IMR-90 (cell line): Measurements from ENCODE around the gene CDKL4. TPM values are rescaled to one million over a fixed set of nuclear protein-coding genes. Genes with fewer than 3 reads are reported as not detected.

ENCODE experiments used
- ATAC-seq: fragments of 200-7000 bp; cut with Tn5 transposase; 2 replicates; pipeline ENCODE4 v1.9.1; 2020; ENCODE audit warnings: low read depth, mild to moderate bottlenecking, moderate library complexity
- BruUV-seq: library from RNA; stranded (reverse); fragments of 400-500 nt; replicated peaks from 2 replicates; lab custom pipeline; 2021; lab: Mats Ljungman, UMichigan
- CTCF ChIA-PET: fragments of 300-600 bp; formaldehyde crosslinking; extraction: SDS; loops from one replicate; lab custom pipeline; 2021; ENCODE audit warnings: antibody characterized with exemption; lab: Yijun Ruan, JAX
- POLR2A ChIA-PET: fragments of 300-600 bp; sonication (Branson Sonifier 250); formaldehyde crosslinking; loops from one replicate; lab custom pipeline; 2022; ENCODE audit warnings: antibody characterized with exemption; ENCODE audit not compliant: unreplicated experiment; lab: Charles Lee
- DNase-seq: peaks from one replicate; pipeline ENCODE4 v3.0.0; 2013
- H2AFZ ChIP-seq: replicated peaks from 2 replicates; pipeline ENCODE3; 2013; ENCODE audit warnings: low read length, mild to moderate bottlenecking; ENCODE audit not compliant: poor library complexity
- H2AK5ac ChIP-seq: 2 replicates; pipeline ENCODE4 v1.6.1; 2013; ENCODE audit warnings: low read depth, low read length, inconsistent platforms
- H2AK9ac ChIP-seq: replicated peaks from 2 replicates; pipeline ENCODE3; 2013; ENCODE audit warnings: mild to moderate bottlenecking, low read depth, low read length, moderate library complexity; ENCODE audit not compliant: poor library complexity
- H2BK120ac ChIP-seq: 2 replicates; pipeline ENCODE4 v1.6.1; 2013; ENCODE audit warnings: low read depth, low read length, inconsistent platforms
- H2BK15ac ChIP-seq: 3 replicates; pipeline ENCODE4 v1.6.1; 2013; ENCODE audit warnings: low read depth, low read length, inconsistent platforms
- H2BK20ac ChIP-seq: 2 replicates; pipeline ENCODE4 v1.6.1; 2013; ENCODE audit warnings: low read depth, mild to moderate bottlenecking, inconsistent platforms, low read length, moderate library complexity
- H2BK5ac ChIP-seq: 2 replicates; pipeline ENCODE4 v1.6.1; 2013; ENCODE audit warnings: mild to moderate bottlenecking, low read depth, low read length, inconsistent platforms; ENCODE audit not compliant: poor library complexity, severe bottlenecking
- H3K14ac ChIP-seq: replicated peaks from 2 replicates; pipeline ENCODE4 v1.6.1; 2013; ENCODE audit warnings: low read depth, low read length, inconsistent platforms
- H3K18ac ChIP-seq: 2 replicates; pipeline ENCODE4 v1.6.1; 2013; ENCODE audit warnings: low read depth, low read length, control low read depth
- H3K23ac ChIP-seq: 2 replicates; pipeline ENCODE4 v1.6.1; 2013; ENCODE audit warnings: low read depth, low read length, inconsistent platforms
- H3K27ac ChIP-seq: 2 replicates; pipeline ENCODE4 v1.5.1; 2013; ENCODE audit warnings: mild to moderate bottlenecking, control low read depth, low read length; ENCODE audit not compliant: insufficient read depth
- H3K27me3 ChIP-seq: 2 replicates; pipeline ENCODE4 v1.6.1; 2013; ENCODE audit warnings: low read length; ENCODE audit not compliant: control insufficient read depth, insufficient read depth
- H3K36me3 ChIP-seq: 2 replicates; pipeline ENCODE4 v1.6.1; 2013; ENCODE audit warnings: low read length, mixed read lengths; ENCODE audit not compliant: control insufficient read depth, insufficient read depth
- H3K4ac ChIP-seq: 2 replicates; pipeline ENCODE4 v1.6.1; 2013; ENCODE audit warnings: low read depth, low read length, inconsistent platforms
- H3K4me1 ChIP-seq: 2 replicates; pipeline ENCODE4 v1.6.1; 2013; ENCODE audit warnings: low read length, mixed read lengths; ENCODE audit not compliant: control insufficient read depth, insufficient read depth
- H3K4me2 ChIP-seq: 2 replicates; pipeline ENCODE4 v1.6.1; 2013; ENCODE audit warnings: low read depth, mild to moderate bottlenecking, control low read depth, low read length, moderate library complexity
- H3K4me3 ChIP-seq: 2 replicates; pipeline ENCODE4 v1.5.1; 2013; ENCODE audit warnings: low read depth, mild to moderate bottlenecking, control low read depth, low read length, moderate library complexity; ENCODE audit not compliant: insufficient read depth
- H3K56ac ChIP-seq: 2 replicates; pipeline ENCODE4 v1.6.1; 2013; ENCODE audit warnings: low read length, inconsistent platforms; ENCODE audit not compliant: insufficient read depth; ENCODE audit errors: extremely low read depth
- H3K79me1 ChIP-seq, 2 experiments: 2 replicates each; pipeline ENCODE4 v1.6.1; 2013; ENCODE audit warnings: low read length in 2 of 2, inconsistent platforms in 1 of 2, low read depth in 1 of 2
- H3K9ac ChIP-seq: 2 replicates; pipeline ENCODE4 v1.6.1; 2013; ENCODE audit warnings: low read depth, low read length, control low read depth
- H3K9me1 ChIP-seq: 2 replicates; pipeline ENCODE4 v1.6.1; 2013; ENCODE audit warnings: low read length, inconsistent platforms; ENCODE audit not compliant: insufficient read depth
- H3K9me3 ChIP-seq: 2 replicates; pipeline ENCODE4 v1.6.1; 2013; ENCODE audit warnings: low read length; ENCODE audit not compliant: control insufficient read depth, insufficient read depth
- H4K20me1 ChIP-seq: 2 replicates; pipeline ENCODE4 v1.6.1; 2013; ENCODE audit warnings: low read length, inconsistent platforms; ENCODE audit not compliant: insufficient read depth
- H4K5ac ChIP-seq: 2 replicates; pipeline ENCODE4 v1.6.1; 2013; ENCODE audit warnings: mild to moderate bottlenecking, low read depth, low read length, control low read depth
- H4K8ac ChIP-seq, 2 experiments: 2 replicates each; pipeline ENCODE4 v1.6.1; 2013; ENCODE audit warnings: low read depth in 2 of 2, low read length in 2 of 2, control low read depth in 1 of 2, inconsistent platforms in 1 of 2
- H4K91ac ChIP-seq: 2 replicates; pipeline ENCODE4 v1.6.1; 2013; ENCODE audit warnings: low read depth, low read length, inconsistent platforms; ENCODE audit not compliant: insufficient read depth
- BHLHE40 ChIP-seq: fragments of 150-350 bp; IDR thresholded peaks from 2 replicates; pipeline ENCODE4 v1.6.1; 2016; ENCODE audit warnings: mild to moderate bottlenecking, low read depth, low read length
- CEBPB ChIP-seq: IDR thresholded peaks from 2 replicates; pipeline ENCODE4 v1.6.1; 2012; ENCODE audit warnings: low read depth, low read length, improper control_type of control experiment
- CHD1 ChIP-seq: IDR thresholded peaks from 2 replicates; pipeline ENCODE4 v1.6.1; 2012; ENCODE audit warnings: low read depth, low read length, improper control_type of control experiment
- CTCF ChIP-seq: conservative IDR thresholded peaks from 2 replicates; pipeline ENCODE4 v1.5.1; 2012; ENCODE audit warnings: mild to moderate bottlenecking, low read depth, low read length, improper control_type of control experiment
- ELK1 ChIP-seq: fragments of 150-350 bp; IDR thresholded peaks from 2 replicates; pipeline ENCODE4 v1.6.1; 2016; ENCODE audit warnings: low read depth, mild to moderate bottlenecking, low read length, moderate library complexity, borderline replicate concordance
- FOS ChIP-seq: fragments of 150-350 bp; IDR thresholded peaks from 2 replicates; pipeline ENCODE4 v1.6.1; 2016; ENCODE audit warnings: low read depth, low read length
- MAFK ChIP-seq: IDR thresholded peaks from 2 replicates; pipeline ENCODE4 v1.6.1; 2012; ENCODE audit warnings: low read depth, low read length, improper control_type of control experiment
- MAZ ChIP-seq: IDR thresholded peaks from 2 replicates; pipeline ENCODE4 v1.6.1; 2012; ENCODE audit warnings: low read depth, mild to moderate bottlenecking, low read length, improper control_type of control experiment, moderate library complexity, borderline replicate concordance
- MXI1 ChIP-seq: IDR thresholded peaks from 2 replicates; pipeline ENCODE4 v1.6.1; 2012; ENCODE audit warnings: low read depth, mild to moderate bottlenecking, low read length, moderate library complexity, borderline replicate concordance
- NFE2L2 ChIP-seq: fragments of 150-350 bp; IDR thresholded peaks from 2 replicates; pipeline ENCODE4 v1.6.1; 2016; ENCODE audit warnings: low read depth, mild to moderate bottlenecking, low read length
- POLR2A ChIP-seq: IDR thresholded peaks from 2 replicates; pipeline ENCODE4 v1.6.1; 2012; ENCODE audit warnings: mild to moderate bottlenecking, low read depth, low read length
- RAD21 ChIP-seq: IDR thresholded peaks from 2 replicates; pipeline ENCODE4 v1.6.1; 2012; ENCODE audit warnings: low read length, improper control_type of control experiment
- RCOR1 ChIP-seq: IDR thresholded peaks from 2 replicates; pipeline ENCODE4 v1.6.1; 2012; ENCODE audit warnings: mild to moderate bottlenecking, low read length, improper control_type of control experiment; ENCODE audit not compliant: insufficient replicate concordance
- RFX5 ChIP-seq: IDR thresholded peaks from 2 replicates; pipeline ENCODE4 v1.8.0; 2012; ENCODE audit warnings: low read depth, mild to moderate bottlenecking, low read length, moderate library complexity
- SMC3 ChIP-seq: fragments of 150-350 bp; IDR thresholded peaks from 2 replicates; pipeline ENCODE4 v1.6.1; 2016; ENCODE audit warnings: low read depth, mild to moderate bottlenecking, antibody characterized with exemption, low read length, moderate library complexity
- USF2 ChIP-seq: fragments of 150-350 bp; IDR thresholded peaks from 2 replicates; pipeline ENCODE4 v1.6.1; 2017; ENCODE audit warnings: mild to moderate bottlenecking, antibody characterized with exemption, low read length, low read depth
- WGBS, 2 experiments: methylation state at CpG; one replicate each; pipeline versions ENCODE4 v1.1.5 to v1.1.7; 2013; ENCODE audit warnings: missing lambda C conversion rate in 2 of 2; ENCODE audit not compliant: insufficient read length in 1 of 2; ENCODE audit errors: extremely low coverage in 2 of 2; 5-methylcytosine and 5-hydroxymethylcytosine counted together
- dilution Hi-C: fragments of 300-500 bp; cut with HindIII; formaldehyde crosslinking; loops from one replicate; pipeline ENCODE4 v1.14.3; 2018; ENCODE audit warnings: low sequenced_read_pairs; ENCODE audit not compliant: unreplicated experiment
- in situ Hi-C: fragments of 300-500 bp; cut with MboI; formaldehyde crosslinking; loops from 3 replicates; pipeline ENCODE4 v1.14.3; 2019; ENCODE audit warnings: low sequenced_read_pairs, inconsistent platforms, mixed read lengths
- intact Hi-C: fragments of 100-400 bp; cut with micrococcal nuclease; formaldehyde crosslinking; loops from 2 replicates; pipeline ENCODE4 v1.10.0; 2022
- polyA plus RNA-seq, 3 experiments: library from polyadenylated mRNA; depleted of rRNA; stranded (reverse); fragments of >200 nt; gene quantifications; 2 replicates each; pipeline ENCODE4 v1.2.3, GENCODE V29; 2012; ENCODE audit warnings: low replicate concordance in 1 of 3
- total RNA-seq: library from RNA; depleted of rRNA; stranded (reverse); fragments of >200 nt; gene quantifications from 2 replicates; pipeline ENCODE4 v1.2.3, GENCODE V29; 2012

Gene CDKL4
- total and polyA plus RNA-seq, 2 of the 4 experiments (the other 2 are of a cell fraction) = not detected

- H3K14ac ChIP-seq = no peak overlapping the region
- H2BK120ac ChIP-seq = no peak overlapping the region
- H3K18ac ChIP-seq = no peak overlapping the region
- no peak overlapping the region for H3K23ac ChIP-seq
- dilution Hi-C loops = no loop called here
- no peak overlapping the region for H3K9ac ChIP-seq
- H2AFZ ChIP-seq = no peak overlapping the region
- no peak overlapping the region for H3K4ac ChIP-seq
- ChIA-PET POLR2A (no interaction called here), CTCF (no interaction called here)
- no peak overlapping the region for H4K8ac ChIP-seq
- no peak overlapping the region for H3K27ac ChIP-seq
- no peak overlapping the region for H2BK5ac ChIP-seq
- no peaks in the 10 kb centered on the region for H3K9me1 ChIP-seq
- no peaks in the 10 kb centered on the region for H3K79me1 ChIP-seq
- TF ChIP-seq CHD1 (no peak), BHLHE40 (no peak), CEBPB (no peak), NFE2L2 (no peak), USF2 (no peak), SMC3 (no peak), RAD21 (no peak), POLR2A (no peak), CTCF (no peak), RCOR1 (no peak), MAFK (no peak), RFX5 (no peak), MXI1 (no peak), FOS (no peak), ELK1 (no peak), MAZ (no peak)
- DNase-seq (no peak), ATAC-seq (no peak)
- H4K91ac ChIP-seq = no peak overlapping the region
- H2BK15ac ChIP-seq = no peak overlapping the region
- H2AK5ac ChIP-seq = no peak overlapping the region
- in situ Hi-C loops = no loop called here
- no peak overlapping the region for H3K4me2 ChIP-seq
- H2BK20ac ChIP-seq = no peak overlapping the region
- no peak overlapping the region for H3K4me3 ChIP-seq
- no peaks in the 10 kb centered on the region for H4K20me1 ChIP-seq
- no TSS peak for BruUV-seq
- H3K36me3 ChIP-seq = no peaks in the 10 kb centered on the region
- H3K9me3 ChIP-seq = no peaks in the 10 kb centered on the region
- no peak overlapping the region for H3K56ac ChIP-seq
- no peak overlapping the region for H4K5ac ChIP-seq
- no peaks in the 10 kb centered on the region for H3K4me1 ChIP-seq
- no peak overlapping the region for H2AK9ac ChIP-seq
- WGBS, 2 experiments = no CpG with 5 or more reads among the region's 3 CpGs
- intact Hi-C loops = no loop called here
- peaks cover 3% of the 10 kb centered on the region; the same call in 1 of the 2 replicates for H3K27me3 ChIP-seq
Measured at GRCh38 chr2:39142904-39143605, 100.7 kb downstream of the CDKL4 start.
